Liver (tissue), 9 donors: ENCODE results near the gene CYB561. TPM values are rescaled to one million over a fixed set of nuclear protein-coding genes. Genes with fewer than 3 reads are reported as not detected.

Experiments used
- DNase-seq: peaks from one replicate; pipeline ENCODE4 v3.0.0-alpha.2; 2017; ENCODE audit warnings: low spot score
- H3K27ac ChIP-seq, 2 donors: one replicate each; pipeline ENCODE4 v1.7.0; 2013; ENCODE audit warnings: inconsistent platforms in 2 of 2, low read length in 2 of 2, control low read depth in 1 of 2, low read depth in 1 of 2, mild to moderate bottlenecking in 1 of 2
- H3K27me3 ChIP-seq, 4 donors: one replicate each; pipeline versions ENCODE4 v1.6.1 to v1.7.0; 2013; ENCODE audit warnings: low read length in 3 of 4, inconsistent platforms in 1 of 4, mild to moderate bottlenecking in 1 of 4, moderate library complexity in 1 of 4; ENCODE audit not compliant: control insufficient read depth in 4 of 4, insufficient read depth in 4 of 4
- H3K36me3 ChIP-seq, 4 donors: one replicate each; pipeline versions ENCODE4 v1.6.1 to v1.7.0; 2013; ENCODE audit warnings: low read length in 3 of 4, mild to moderate bottlenecking in 3 of 4, low read depth in 1 of 4, moderate library complexity in 1 of 4; ENCODE audit not compliant: control insufficient read depth in 4 of 4, insufficient read depth in 3 of 4
- H3K4me1 ChIP-seq, 4 donors: one replicate each; pipeline versions ENCODE4 v1.6.1 to v1.7.0; 2013; ENCODE audit warnings: low read length in 3 of 4, mild to moderate bottlenecking in 3 of 4, moderate library complexity in 1 of 4; ENCODE audit not compliant: control insufficient read depth in 4 of 4, insufficient read depth in 4 of 4
- H3K4me3 ChIP-seq, 3 donors: one replicate each; pipeline versions ENCODE4 v1.6.1 to v1.7.0; 2013; ENCODE audit warnings: low read length in 3 of 3, control low read depth in 1 of 3, low read depth in 1 of 3, mild to moderate bottlenecking in 1 of 3
- H3K9ac ChIP-seq, 2 donors: one replicate each; pipeline ENCODE4 v1.7.0; 2013; ENCODE audit warnings: low read length in 2 of 2, mild to moderate bottlenecking in 2 of 2, moderate library complexity in 2 of 2, control low read depth in 1 of 2, low read depth in 1 of 2
- H3K9me3 ChIP-seq, 4 donors: one replicate each; pipeline versions ENCODE4 v1.6.1 to v1.7.0; 2013; ENCODE audit warnings: low read length in 3 of 4; ENCODE audit not compliant: control insufficient read depth in 4 of 4
- FOXA1 ChIP-seq: IDR thresholded peaks from 2 replicates; pipeline ENCODE4 v1.6.1; 2016; ENCODE audit warnings: antibody characterized with exemption
- FOXA2 ChIP-seq: IDR thresholded peaks from 2 replicates; pipeline ENCODE4 v1.6.1; 2016; ENCODE audit warnings: antibody characterized with exemption
- GABPA ChIP-seq, 2 donors: IDR thresholded peaks in 1 of 2; conservative IDR thresholded peaks in 1 of 2; 2 replicates each; pipeline ENCODE4 v1.6.1; 2016; ENCODE audit warnings: antibody characterized with exemption in 2 of 2, mild to moderate bottlenecking in 1 of 2, moderate library complexity in 1 of 2
- HNF4A ChIP-seq, 2 donors: conservative IDR thresholded peaks; 2 replicates each; pipeline ENCODE4 v1.6.1; 2016; ENCODE audit warnings: antibody characterized with exemption in 2 of 2, mild to moderate bottlenecking in 2 of 2
- HNF4G ChIP-seq: IDR thresholded peaks from 2 replicates; pipeline ENCODE4 v1.6.1; 2016; ENCODE audit warnings: antibody characterized with exemption
- JUND ChIP-seq, 2 donors: IDR thresholded peaks; 2 replicates each; pipeline ENCODE4 v1.6.1; 2016; ENCODE audit warnings: antibody characterized with exemption in 2 of 2
- NR2F2 ChIP-seq: IDR thresholded peaks from 2 replicates; pipeline ENCODE4 v1.6.1; 2016; ENCODE audit warnings: antibody characterized with exemption
- RAD21 ChIP-seq, 2 donors: IDR thresholded peaks; 2 replicates each; pipeline ENCODE4 v1.6.1; 2016; ENCODE audit warnings: antibody characterized with exemption in 2 of 2, mild to moderate bottlenecking in 2 of 2
- RXRA ChIP-seq, 2 donors: IDR thresholded peaks; 2 replicates each; pipeline ENCODE4 v1.6.1; 2017 to 2018; ENCODE audit warnings: antibody characterized with exemption in 2 of 2, mild to moderate bottlenecking in 1 of 2
- SP1 ChIP-seq: IDR thresholded peaks from 2 replicates; pipeline ENCODE4 v1.6.1; 2018; ENCODE audit warnings: antibody characterized with exemption, mild to moderate bottlenecking
- YY1 ChIP-seq: IDR thresholded peaks from 2 replicates; pipeline ENCODE4 v1.6.1; 2016; ENCODE audit warnings: antibody characterized with exemption, mild to moderate bottlenecking
- WGBS: extraction: QIAGEN DNeasy Blood & Tissue Kit; methylation state at CpG from one replicate; pipeline ENCODE4 v1.1.7; 2013; 5-methylcytosine and 5-hydroxymethylcytosine counted together
- polyA plus RNA-seq, 2 donors: library from polyadenylated mRNA; stranded (reverse) in 1 of 2; unstranded in 1 of 2; fragments of 200-250 nt in 1 of 2; fragments of >200 nt in 1 of 2; fragmentation: Nextera tagmentation in 1 of 2; extraction: Ambion mirVana in 1 of 2; gene quantifications; one replicate each; pipeline versions ENCODE4 v1.2.1 to v1.2.3, GENCODE V29; 2013 to 2015
- total RNA-seq, 2 donors: library from RNA; depleted of rRNA; stranded (reverse); fragments of >200 nt; gene quantifications; one replicate each; pipeline ENCODE4 v1.2.3, GENCODE V29; 2014
- TF ChIP-seq, protein P1 (sequence below): IDR thresholded peaks from 2 replicates; pipeline ENCODE4 v1.6.1; 2016; ENCODE audit warnings: antibody characterized with exemption
- TF ChIP-seq, protein P2 (sequence below): IDR thresholded peaks from 2 replicates; pipeline ENCODE4 v1.6.1; 2016; ENCODE audit warnings: antibody characterized with exemption, mild to moderate bottlenecking
- TF ChIP-seq, protein P3 (sequence below): fragments of 150-350 bp; IDR thresholded peaks from 2 replicates; pipeline ENCODE4 v1.5.1; 2017; ENCODE audit warnings: improper control_type of control experiment, low read depth, low read length; ENCODE audit not compliant: missing input control
- donor health status: healthy.
- donor health status: healthy.
- donor health status: healthy.
- donor health status: healthy.
- donor health status: healthy.

Gene CYB561
- total and polyA plus RNA-seq, 4 donors, result 0.93 to 18.5 (median 12.9) TPM

DNA sequence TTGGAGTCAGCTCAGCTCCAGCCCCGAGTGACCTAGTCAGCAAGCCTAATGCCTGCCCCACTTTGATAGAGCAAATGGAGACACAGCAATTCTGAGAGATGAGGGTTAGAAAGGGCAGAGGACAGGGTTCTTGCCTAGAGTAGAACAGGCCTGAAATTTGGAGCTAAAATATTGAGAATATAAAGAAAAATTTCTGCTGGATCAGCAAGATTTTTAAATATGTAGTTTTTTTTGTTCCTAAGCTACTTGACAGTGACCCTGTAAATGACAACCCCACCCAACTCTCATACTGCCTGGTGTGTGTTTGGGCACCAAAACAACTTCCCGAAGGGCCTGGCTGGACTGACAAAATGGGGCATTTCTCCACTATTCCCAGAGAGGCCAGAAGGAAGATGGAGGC lies 26.7 kb downstream of the CYB561 start:
- TF ChIP-seq NR2F2, result no peak
- no peak for TF ChIP-seq YY1
- no peak for TF ChIP-seq FOXA2
- TF ChIP-seq HNF4A (conservative IDR thresholded peaks at IDR 0.05), result no peak
- TF ChIP-seq GABPA (IDR thresholded peaks at IDR 0.05 in 1 of 2, conservative IDR thresholded peaks at IDR 0.05 in 1 of 2), result no peak
- WGBS, result 91% methylated on average over 2 of the region's 2 CpGs
- DNase-seq, result no peak
- Histone ChIP-seq H3K27me3 (no peaks in the 10 kb centered on the region), H3K9me3 (no peaks in the 10 kb centered on the region), H3K27ac (no peak overlapping the region), H3K4me1 (no peaks in the 10 kb centered on the region), H3K4me3 (no peak overlapping the region), H3K9ac (no peak overlapping the region), H3K36me3 (no peaks in the 10 kb centered on the region)

DNA sequence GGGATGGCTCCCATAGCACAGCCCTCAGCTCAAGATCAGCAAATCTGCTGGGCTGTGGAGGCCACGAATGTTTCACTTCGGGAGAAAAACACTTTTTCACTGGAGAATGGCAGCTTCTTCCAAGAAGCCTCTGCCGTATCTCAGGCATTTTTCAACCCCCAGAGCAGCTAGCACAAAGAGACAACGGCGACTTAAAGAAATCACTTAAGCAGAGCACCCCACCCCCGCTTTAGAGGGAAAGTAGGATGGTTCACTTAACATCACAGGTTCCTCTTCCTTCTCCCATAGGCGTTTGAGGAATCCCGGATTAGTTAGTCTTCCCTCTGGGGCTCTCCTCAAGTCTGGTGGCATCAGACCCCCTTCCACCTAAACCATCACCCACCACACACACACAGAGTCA lies 27.6 kb downstream of the CYB561 start:
- H3K9ac ChIP-seq, result no peak overlapping the region
- no peak for TF ChIP-seq NR2F2
- TF ChIP-seq RAD21 (IDR thresholded peaks at IDR 0.05), result no peak
- no peak for TF ChIP-seq YY1
- no peak for TF ChIP-seq JUND (IDR thresholded peaks at IDR 0.05)
- no peak for TF ChIP-seq RXRA (IDR thresholded peaks at IDR 0.05)
- TF ChIP-seq, protein P1, sequence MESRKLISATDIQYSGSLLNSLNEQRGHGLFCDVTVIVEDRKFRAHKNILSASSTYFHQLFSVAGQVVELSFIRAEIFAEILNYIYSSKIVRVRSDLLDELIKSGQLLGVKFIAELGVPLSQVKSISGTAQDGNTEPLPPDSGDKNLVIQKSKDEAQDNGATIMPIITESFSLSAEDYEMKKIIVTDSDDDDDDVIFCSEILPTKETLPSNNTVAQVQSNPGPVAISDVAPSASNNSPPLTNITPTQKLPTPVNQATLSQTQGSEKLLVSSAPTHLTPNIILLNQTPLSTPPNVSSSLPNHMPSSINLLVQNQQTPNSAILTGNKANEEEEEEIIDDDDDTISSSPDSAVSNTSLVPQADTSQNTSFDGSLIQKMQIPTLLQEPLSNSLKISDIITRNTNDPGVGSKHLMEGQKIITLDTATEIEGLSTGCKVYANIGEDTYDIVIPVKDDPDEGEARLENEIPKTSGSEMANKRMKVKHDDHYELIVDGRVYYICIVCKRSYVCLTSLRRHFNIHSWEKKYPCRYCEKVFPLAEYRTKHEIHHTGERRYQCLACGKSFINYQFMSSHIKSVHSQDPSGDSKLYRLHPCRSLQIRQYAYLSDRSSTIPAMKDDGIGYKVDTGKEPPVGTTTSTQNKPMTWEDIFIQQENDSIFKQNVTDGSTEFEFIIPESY, result no peak
- no peak overlapping the region for H3K4me3 ChIP-seq
- no peaks in the 10 kb centered on the region for H3K9me3 ChIP-seq
- H3K27ac ChIP-seq, result no peak overlapping the region
- DNase-seq, result no peak
- no peaks in the 10 kb centered on the region for H3K4me1 ChIP-seq
- 88% methylated on average over 8 of the region's 8 CpGs for WGBS
- no peaks in the 10 kb centered on the region for H3K27me3 ChIP-seq
- no peaks in the 10 kb centered on the region for H3K36me3 ChIP-seq

DNA sequence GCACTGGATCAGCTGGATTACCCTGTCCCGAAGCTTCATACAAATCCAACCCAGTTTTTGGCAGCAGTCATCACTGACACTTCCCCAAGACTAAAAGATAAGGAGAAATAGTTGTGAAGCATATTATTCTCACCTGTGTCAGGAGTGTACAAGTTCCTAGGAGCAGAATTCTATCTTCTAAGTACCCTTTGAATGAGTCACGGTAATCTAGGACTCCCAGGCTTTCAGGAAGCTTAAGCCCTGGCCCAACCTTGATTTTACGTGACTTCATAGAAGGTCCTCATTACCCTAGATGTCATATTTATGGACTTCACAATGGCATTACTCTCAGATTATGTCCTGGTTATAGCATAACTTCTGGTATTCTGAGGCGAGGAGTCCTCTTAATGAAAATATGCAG lies 31.9 kb downstream of the CYB561 start:
- 94% methylated on average over 4 of the region's 4 CpGs for WGBS
- TF ChIP-seq, protein P2, sequence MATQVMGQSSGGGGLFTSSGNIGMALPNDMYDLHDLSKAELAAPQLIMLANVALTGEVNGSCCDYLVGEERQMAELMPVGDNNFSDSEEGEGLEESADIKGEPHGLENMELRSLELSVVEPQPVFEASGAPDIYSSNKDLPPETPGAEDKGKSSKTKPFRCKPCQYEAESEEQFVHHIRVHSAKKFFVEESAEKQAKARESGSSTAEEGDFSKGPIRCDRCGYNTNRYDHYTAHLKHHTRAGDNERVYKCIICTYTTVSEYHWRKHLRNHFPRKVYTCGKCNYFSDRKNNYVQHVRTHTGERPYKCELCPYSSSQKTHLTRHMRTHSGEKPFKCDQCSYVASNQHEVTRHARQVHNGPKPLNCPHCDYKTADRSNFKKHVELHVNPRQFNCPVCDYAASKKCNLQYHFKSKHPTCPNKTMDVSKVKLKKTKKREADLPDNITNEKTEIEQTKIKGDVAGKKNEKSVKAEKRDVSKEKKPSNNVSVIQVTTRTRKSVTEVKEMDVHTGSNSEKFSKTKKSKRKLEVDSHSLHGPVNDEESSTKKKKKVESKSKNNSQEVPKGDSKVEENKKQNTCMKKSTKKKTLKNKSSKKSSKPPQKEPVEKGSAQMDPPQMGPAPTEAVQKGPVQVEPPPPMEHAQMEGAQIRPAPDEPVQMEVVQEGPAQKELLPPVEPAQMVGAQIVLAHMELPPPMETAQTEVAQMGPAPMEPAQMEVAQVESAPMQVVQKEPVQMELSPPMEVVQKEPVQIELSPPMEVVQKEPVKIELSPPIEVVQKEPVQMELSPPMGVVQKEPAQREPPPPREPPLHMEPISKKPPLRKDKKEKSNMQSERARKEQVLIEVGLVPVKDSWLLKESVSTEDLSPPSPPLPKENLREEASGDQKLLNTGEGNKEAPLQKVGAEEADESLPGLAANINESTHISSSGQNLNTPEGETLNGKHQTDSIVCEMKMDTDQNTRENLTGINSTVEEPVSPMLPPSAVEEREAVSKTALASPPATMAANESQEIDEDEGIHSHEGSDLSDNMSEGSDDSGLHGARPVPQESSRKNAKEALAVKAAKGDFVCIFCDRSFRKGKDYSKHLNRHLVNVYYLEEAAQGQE, result no peak
- TF ChIP-seq JUND (IDR thresholded peaks at IDR 0.05) (no peak), RAD21 (IDR thresholded peaks at IDR 0.05) (no peak), SP1 (no peak), RXRA (IDR thresholded peaks at IDR 0.05) (no peak), HNF4G (no peak), HNF4A (conservative IDR thresholded peaks at IDR 0.05) (no peak), FOXA1 (no peak)
- TF ChIP-seq, protein P3, sequence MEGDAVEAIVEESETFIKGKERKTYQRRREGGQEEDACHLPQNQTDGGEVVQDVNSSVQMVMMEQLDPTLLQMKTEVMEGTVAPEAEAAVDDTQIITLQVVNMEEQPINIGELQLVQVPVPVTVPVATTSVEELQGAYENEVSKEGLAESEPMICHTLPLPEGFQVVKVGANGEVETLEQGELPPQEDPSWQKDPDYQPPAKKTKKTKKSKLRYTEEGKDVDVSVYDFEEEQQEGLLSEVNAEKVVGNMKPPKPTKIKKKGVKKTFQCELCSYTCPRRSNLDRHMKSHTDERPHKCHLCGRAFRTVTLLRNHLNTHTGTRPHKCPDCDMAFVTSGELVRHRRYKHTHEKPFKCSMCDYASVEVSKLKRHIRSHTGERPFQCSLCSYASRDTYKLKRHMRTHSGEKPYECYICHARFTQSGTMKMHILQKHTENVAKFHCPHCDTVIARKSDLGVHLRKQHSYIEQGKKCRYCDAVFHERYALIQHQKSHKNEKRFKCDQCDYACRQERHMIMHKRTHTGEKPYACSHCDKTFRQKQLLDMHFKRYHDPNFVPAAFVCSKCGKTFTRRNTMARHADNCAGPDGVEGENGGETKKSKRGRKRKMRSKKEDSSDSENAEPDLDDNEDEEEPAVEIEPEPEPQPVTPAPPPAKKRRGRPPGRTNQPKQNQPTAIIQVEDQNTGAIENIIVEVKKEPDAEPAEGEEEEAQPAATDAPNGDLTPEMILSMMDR, result no peak
- TF ChIP-seq, protein P1, result no peak
- Histone ChIP-seq H3K27me3 (no peaks in the 10 kb centered on the region), H3K4me1 (no peaks in the 10 kb centered on the region), H3K36me3 (no peaks in the 10 kb centered on the region), H3K27ac (no peak overlapping the region), H3K9ac (no peak overlapping the region), H3K4me3 (no peak overlapping the region), H3K9me3 (no peaks in the 10 kb centered on the region)
- DNase-seq, result no peak
